ENCODE results near the gene KY. TPM values are rescaled to one million over a fixed set of nuclear protein-coding genes. Genes with fewer than 3 reads are reported as not detected.

KY gene
- total and polyA plus RNA-seq, 10 of the 15 experiments (the other 5 are each of a cell fraction or from before 2014, with no cell fraction given), result 0.04 to 0.11 TPM; not detected in 8

GRCh38 chr3:134619301-134619615 is 31.6 kb downstream of the KY start:
- no peak for FAIRE-seq

More at GRCh38 chr3:134619301-134619615, 31.6 kb downstream of the KY start:
- in situ Hi-C loops (cut with MboI) (no loop called here), intact Hi-C loops (cut with micrococcal nuclease; ENCODE audit: unreplicated experiment) (no loop called here)
- Histone ChIP-seq H3K79me2 (ENCODE audit: control insufficient read depth, insufficient read depth, low read length) (no peaks in the 10 kb centered on the region), H3K4me2 (ENCODE audit: control insufficient read depth, insufficient read depth) (no peak overlapping the region), H3K36me3 (ENCODE audit: control insufficient read depth in 2 of 2, insufficient read depth in 2 of 2, low read length in 1 of 2) (no peaks in the 10 kb centered on the region), H2AFZ (ENCODE audit: control insufficient read depth, low read depth, low read length) (no peak overlapping the region), H4K20me1 (ENCODE audit: control insufficient read depth, insufficient read depth) (no peaks in the 10 kb centered on the region), H3K4me1 (ENCODE audit: control insufficient read depth, insufficient read depth, low read length) (no peaks in the 10 kb centered on the region), H3K9ac (ENCODE audit: control insufficient read depth, insufficient read depth, low read length) (no peak overlapping the region), H3K27me3 (replicated peaks in 1 of 2; ENCODE audit: control insufficient read depth in 2 of 2, insufficient read depth in 2 of 2, low read length in 1 of 2) (no peaks in the 10 kb centered on the region; a peak in 2 of 4 replicates), H3K27ac (ENCODE audit: control insufficient read depth, insufficient read depth) (no peak overlapping the region), H3K4me3 (no peak overlapping the region), H3K9me3 (replicated peaks; ENCODE audit: control insufficient read depth, insufficient read depth, low read length) (no peaks in the 10 kb centered on the region)
- TF ChIP-seq ZNF384 (IDR thresholded peaks at IDR 0.05; ENCODE audit: borderline replicate concordance, low read depth, low read length), result no peak
- TF ChIP-seq, protein P1, sequence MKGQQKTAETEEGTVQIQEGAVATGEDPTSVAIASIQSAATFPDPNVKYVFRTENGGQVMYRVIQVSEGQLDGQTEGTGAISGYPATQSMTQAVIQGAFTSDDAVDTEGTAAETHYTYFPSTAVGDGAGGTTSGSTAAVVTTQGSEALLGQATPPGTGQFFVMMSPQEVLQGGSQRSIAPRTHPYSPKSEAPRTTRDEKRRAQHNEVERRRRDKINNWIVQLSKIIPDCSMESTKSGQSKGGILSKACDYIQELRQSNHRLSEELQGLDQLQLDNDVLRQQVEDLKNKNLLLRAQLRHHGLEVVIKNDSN (IDR thresholded peaks at IDR 0.05; ENCODE audit: borderline replicate concordance, extremely low read length, insufficient read depth, low read depth, low read length), result no peak
- TF ChIP-seq HCFC1 (IDR thresholded peaks at IDR 0.05; ENCODE audit: low read length), result no peak
- TF ChIP-seq, protein P2, sequence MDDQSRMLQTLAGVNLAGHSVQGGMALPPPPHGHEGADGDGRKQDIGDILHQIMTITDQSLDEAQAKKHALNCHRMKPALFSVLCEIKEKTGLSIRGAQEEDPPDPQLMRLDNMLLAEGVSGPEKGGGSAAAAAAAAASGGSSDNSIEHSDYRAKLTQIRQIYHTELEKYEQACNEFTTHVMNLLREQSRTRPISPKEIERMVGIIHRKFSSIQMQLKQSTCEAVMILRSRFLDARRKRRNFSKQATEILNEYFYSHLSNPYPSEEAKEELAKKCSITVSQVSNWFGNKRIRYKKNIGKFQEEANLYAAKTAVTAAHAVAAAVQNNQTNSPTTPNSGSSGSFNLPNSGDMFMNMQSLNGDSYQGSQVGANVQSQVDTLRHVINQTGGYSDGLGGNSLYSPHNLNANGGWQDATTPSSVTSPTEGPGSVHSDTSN (IDR thresholded peaks at IDR 0.05; ENCODE audit: insufficient replicate concordance, low read depth, low read length), result no peak
- TF ChIP-seq NR2C2 (IDR thresholded peaks at IDR 0.05; ENCODE audit: borderline replicate concordance, control insufficient read depth, insufficient read length, low read depth), result no peak
- no peak for TF ChIP-seq MTA3 (IDR thresholded peaks at IDR 0.05; ENCODE audit: borderline replicate concordance, low read length)
- no peak for TF ChIP-seq NBN (IDR thresholded peaks at IDR 0.05)
- TF ChIP-seq PAX8 (IDR thresholded peaks at IDR 0.05), result no peak
- TF ChIP-seq, protein P3, sequence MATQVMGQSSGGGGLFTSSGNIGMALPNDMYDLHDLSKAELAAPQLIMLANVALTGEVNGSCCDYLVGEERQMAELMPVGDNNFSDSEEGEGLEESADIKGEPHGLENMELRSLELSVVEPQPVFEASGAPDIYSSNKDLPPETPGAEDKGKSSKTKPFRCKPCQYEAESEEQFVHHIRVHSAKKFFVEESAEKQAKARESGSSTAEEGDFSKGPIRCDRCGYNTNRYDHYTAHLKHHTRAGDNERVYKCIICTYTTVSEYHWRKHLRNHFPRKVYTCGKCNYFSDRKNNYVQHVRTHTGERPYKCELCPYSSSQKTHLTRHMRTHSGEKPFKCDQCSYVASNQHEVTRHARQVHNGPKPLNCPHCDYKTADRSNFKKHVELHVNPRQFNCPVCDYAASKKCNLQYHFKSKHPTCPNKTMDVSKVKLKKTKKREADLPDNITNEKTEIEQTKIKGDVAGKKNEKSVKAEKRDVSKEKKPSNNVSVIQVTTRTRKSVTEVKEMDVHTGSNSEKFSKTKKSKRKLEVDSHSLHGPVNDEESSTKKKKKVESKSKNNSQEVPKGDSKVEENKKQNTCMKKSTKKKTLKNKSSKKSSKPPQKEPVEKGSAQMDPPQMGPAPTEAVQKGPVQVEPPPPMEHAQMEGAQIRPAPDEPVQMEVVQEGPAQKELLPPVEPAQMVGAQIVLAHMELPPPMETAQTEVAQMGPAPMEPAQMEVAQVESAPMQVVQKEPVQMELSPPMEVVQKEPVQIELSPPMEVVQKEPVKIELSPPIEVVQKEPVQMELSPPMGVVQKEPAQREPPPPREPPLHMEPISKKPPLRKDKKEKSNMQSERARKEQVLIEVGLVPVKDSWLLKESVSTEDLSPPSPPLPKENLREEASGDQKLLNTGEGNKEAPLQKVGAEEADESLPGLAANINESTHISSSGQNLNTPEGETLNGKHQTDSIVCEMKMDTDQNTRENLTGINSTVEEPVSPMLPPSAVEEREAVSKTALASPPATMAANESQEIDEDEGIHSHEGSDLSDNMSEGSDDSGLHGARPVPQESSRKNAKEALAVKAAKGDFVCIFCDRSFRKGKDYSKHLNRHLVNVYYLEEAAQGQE (IDR thresholded peaks at IDR 0.05; ENCODE audit: low read depth, low read length), result no peak
- TF ChIP-seq BHLHE40 (IDR thresholded peaks at IDR 0.05; ENCODE audit: borderline replicate concordance in 1 of 2, low read depth in 2 of 2, low read length in 1 of 2), result no peak
- TF ChIP-seq MTA2 (IDR thresholded peaks at IDR 0.05; ENCODE audit: low read depth), result no peak
- no peak for TF ChIP-seq ZSCAN29 (IDR thresholded peaks at IDR 0.05)
- no peak for TF ChIP-seq NFYB (IDR thresholded peaks at IDR 0.05; ENCODE audit: insufficient read depth, low read depth, low read length)
- TF ChIP-seq EED (IDR thresholded peaks at IDR 0.05; ENCODE audit: low read depth), result no peak
- TF ChIP-seq ZZZ3 (IDR thresholded peaks at IDR 0.05; ENCODE audit: control insufficient read depth, insufficient read length, low read depth), result no peak
- TF ChIP-seq CHD2 (IDR thresholded peaks at IDR 0.05; ENCODE audit: borderline replicate concordance, low read depth, low read length), result no peak
- no peak for TF ChIP-seq PKNOX1 (IDR thresholded peaks at IDR 0.05)
- TF ChIP-seq IKZF2 (IDR thresholded peaks at IDR 0.05), result no peak
- TF ChIP-seq RUNX3 (IDR thresholded peaks at IDR 0.05; ENCODE audit: low read length), result no peak
- DNase-seq (ENCODE audit: low read depth, low spot score), result no peak
- ChIA-PET RAD21 (ENCODE audit: unreplicated experiment) (no interaction called here), POLR2A (no interaction called here), SMC1A (ENCODE audit: uncharacterized antibody, unreplicated experiment) (no interaction called here), CTCF (interaction anchor here (1.7 kb wide), 1 partner anchor 19 kb away, joined by 4 read pairs; no protein-coding TSS in a partner anchor)
- ATAC-seq, result no peak
- BruUV-seq (replicated peaks), result no TSS peak
- 0% methylated on average over 2 of the region's 2 CpGs for WGBS (ENCODE audit: insufficient coverage, insufficient replicate concordance, low lambda C conversion rate, missing lambda C conversion rate)
